Skeletal muscle cell (primary cell): ENCODE results near the gene ZNF780A.
"Not testable (repeated sequence)": the region's sequence is repeated elsewhere in the genome, so short reads cannot be mapped to it uniquely, and the experiment has no call there.

Source experiments
- DNase-seq: peaks from one replicate; pipeline ENCODE4 v3.0.0-alpha.2; 2010; ENCODE audit warnings: low read depth
- H3K4me3 ChIP-seq: 2 replicates; pipeline ENCODE4 v1.5.1; 2011; ENCODE audit warnings: low read depth, mild to moderate bottlenecking, control low read depth, low read length, moderate library complexity

ZNF780A gene

DNA sequence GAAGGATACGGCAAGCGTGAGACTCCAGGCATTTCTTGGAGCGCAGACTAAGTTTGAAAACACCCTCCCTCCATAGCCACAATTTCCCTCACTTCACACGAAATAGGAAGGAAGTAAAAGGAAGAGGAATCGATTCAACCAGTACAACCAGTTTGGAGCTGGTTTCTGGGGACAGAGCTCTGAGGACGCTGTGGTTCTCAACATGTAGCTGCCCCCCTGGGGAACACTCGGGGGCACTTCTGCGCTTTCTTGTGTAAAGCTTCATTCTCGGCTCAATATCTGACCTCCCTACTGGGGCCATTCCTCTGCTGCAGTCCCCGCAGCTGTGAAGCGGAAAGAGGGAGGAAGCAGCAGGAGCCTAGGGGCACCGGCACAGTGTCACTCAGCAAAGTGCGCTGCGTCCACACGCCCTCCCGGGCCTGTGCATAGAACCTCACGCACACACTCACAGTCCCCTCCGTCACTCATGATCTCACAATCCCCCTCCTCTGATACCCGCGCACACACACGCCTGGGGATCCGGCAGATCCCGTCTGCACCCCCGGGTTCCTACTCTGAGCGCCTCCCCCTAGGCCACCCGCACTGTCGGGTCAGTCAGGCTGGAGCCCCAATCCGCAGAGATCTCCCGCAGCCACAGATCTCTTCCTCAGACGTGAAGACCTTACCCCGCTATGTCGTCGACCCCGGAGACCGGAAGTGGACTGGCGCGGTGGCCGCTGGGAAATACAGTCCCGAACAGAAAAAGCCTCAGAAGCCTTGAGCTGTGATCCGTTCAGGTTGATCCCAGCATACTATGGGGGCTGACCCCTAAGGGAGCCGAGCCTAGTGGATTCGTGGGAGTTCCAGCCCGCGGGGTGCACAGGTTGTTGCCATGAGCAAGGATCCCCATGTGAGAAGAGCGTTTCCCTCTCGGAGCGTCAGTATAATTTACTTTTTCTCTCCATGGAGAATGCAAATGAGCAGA is at the start of gene ZNF780A:
Gene ZNF780A, minus strand, starts transcription at position 703 of the 964 bp plus-strand sequence. CDS start 6,190 bp downstream, outside the sequence.
- peak; percentile 11 for DNase-seq
- H3K4me3 ChIP-seq, result peak within 1 kb of the TSS; percentile 83

DNA sequence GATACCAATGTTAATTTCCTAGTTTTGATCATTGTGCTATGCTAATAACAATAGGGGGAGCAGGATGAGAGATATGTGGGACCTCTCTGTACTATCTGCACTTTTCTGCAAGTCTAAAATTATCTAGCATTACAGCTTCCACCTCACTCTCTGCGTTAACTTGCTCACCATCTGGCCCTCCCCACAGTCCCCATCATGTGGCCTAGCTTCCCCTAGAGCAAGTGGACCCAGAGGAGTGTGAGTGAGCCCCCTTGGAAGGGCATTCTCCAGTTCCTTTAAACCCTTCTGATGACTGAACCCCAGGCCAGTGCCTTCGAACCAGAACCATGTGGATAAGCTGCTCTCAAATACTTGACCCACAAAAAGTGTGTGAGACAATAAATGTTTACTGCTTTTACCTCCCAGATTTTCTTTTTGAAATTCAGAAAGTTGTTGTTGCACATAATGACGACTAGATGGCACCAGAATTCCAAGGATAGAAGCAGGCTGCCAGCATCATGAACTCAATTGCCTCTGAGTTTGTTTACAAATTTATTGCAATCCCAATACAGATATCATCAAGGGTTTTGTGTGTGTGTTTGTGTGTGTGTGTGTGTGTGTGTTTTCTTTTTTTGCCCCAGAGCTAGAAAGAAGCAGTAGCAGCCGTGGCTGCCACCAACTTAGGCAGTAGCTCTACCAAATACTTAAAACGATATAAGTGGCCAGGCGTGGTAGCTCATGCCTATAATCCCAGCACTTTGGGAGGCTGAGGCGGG is 49.0 kb upstream of the ZNF780A start:
- DNase-seq, result peak; percentile 7

DNA sequence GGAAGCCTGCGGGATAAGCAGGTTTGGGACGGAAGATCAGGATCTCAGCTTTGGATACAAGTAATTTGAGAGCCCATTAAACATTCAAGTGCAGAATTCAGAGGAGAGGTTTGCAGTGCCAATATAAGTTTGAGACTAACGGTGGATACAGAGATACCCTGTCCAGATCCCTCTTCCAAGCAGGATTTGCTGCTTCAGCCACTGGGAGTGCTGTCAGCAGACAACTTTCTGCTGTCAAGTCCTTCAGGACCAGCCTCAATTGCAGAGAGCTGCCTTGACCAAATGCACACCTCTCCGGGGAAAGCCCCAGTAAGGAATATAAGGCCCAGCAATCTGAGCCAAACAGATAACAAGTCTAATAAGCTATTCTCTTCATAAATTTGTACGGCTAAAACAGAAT is 46.1 kb upstream of the ZNF780A start:
- DNase-seq, result no peak
- no peak overlapping the region for H3K4me3 ChIP-seq

More for the DNA sequence above, 49.0 kb upstream of the ZNF780A start:
- no peak overlapping the region for H3K4me3 ChIP-seq

DNA sequence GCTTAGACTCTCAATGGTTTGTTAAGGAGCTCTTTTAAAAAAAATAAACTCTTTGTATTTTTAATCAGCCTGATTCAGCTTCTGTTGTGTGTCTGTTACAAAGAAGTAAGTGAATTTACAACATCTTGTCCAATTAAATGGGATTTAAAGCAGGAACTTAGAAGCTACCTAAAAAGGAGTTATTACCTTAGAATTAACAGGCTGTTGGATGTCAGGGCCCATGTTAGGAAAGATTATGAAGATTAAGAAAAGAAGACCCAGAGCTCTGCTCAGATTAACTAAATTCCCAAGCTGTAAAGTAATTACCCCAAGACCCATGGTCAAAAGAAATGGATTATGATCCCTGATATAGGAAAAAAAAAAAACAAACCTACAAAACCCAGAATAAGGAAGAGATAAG is 44.1 kb upstream of the ZNF780A start:
- no peak overlapping the region for H3K4me3 ChIP-seq
- no peak for DNase-seq

DNA sequence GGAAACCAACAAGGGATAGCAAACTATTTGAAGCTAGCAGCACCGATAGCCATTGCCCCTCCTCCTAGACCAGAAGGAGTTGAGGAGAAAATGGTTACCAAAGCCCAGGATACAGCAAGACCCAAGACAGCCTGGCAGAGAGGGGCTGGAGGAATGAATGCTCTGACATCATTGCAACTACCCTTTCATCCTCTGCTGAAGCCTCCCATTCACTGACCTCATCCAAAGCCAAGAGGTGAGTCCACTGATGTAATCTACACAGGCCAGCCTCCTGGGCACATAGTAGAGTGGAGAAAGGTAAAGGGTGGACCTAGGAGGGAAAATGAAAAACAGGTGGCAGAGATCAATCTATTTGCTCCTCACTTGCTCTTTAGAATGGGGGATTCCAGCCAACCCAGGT is 42.7 kb upstream of the ZNF780A start:
- DNase-seq, result no peak
- no peak overlapping the region for H3K4me3 ChIP-seq

DNA sequence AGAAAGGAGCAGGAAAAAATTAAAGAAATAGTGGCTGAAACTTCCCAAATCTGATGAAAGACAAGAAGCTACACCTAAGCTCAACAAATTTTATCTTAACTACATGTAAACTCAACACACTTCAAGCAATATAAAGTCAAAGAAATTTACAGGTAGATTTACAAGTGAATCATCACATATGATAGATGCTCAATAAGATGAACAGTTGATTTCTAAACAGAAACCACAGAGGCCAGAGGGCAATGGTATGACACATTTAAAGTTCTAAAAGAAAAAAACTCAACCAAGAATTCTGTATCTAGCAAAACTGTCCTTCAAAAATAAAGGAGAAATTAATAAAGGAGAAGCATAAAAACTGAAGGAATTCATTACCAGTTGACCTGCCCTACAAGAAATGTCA is 39.3 kb upstream of the ZNF780A start:
- H3K4me3 ChIP-seq, result no peak overlapping the region
- no peak for DNase-seq

DNA sequence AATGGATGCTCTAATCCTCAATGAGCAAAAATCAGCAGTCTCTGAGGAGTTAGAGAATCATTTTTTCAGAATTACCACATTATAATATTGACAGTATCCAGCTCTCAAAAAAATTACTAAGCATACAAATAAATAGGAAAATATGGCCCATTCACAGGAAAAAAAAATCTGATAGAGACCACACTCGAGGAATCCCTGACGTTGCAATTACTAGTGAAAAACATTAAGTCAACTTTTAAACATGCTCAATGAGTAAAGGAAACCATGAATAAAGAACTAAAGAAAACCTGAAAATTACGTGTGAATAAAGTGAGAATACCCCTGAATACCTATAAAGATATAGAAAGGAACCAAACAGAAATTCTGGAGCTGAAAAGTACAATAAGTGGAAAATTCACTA is 38.7 kb upstream of the ZNF780A start:
- no peak for DNase-seq
- H3K4me3 ChIP-seq, result no peak overlapping the region

DNA sequence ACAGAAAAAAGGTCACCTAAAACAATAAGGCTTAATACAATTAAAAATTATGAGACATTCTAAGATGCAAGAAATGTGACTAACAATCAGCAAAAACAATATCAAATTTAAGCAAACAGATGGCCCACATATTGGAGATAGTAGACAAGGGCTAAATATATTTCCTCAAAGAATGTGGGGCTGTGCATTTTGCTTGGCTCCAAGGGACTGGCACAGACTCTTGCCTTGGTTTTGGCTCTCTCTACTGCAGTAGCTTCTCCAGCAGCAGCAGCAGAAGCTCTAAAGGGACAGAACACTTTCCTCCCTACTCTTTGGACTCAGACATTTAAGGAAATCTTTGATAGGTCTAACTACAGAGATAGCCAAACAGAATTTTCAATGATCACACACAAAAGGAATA is 38.2 kb upstream of the ZNF780A start:
- DNase-seq, result no peak
- no peak overlapping the region for H3K4me3 ChIP-seq

DNA sequence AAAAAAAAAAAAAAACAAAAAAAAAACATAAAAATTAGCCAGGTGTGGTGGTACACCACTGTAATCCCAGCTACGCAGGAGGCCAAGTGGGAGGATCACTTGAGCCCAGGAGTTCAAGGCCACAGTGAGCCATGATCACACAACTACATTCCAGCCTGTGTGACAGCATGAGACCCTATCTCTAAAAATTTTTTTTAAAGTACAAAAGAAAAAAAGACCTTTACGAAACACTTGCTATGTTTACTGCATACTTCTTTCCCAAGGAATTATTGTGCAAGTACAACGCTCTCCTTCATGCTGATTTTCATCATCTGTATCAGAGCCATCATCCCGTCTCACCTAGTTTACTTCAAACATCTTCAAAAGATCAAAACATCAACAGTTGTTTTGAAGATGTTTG is 28.6 kb upstream of the ZNF780A start:
- no peak overlapping the region for H3K4me3 ChIP-seq
- no peak for DNase-seq

DNA sequence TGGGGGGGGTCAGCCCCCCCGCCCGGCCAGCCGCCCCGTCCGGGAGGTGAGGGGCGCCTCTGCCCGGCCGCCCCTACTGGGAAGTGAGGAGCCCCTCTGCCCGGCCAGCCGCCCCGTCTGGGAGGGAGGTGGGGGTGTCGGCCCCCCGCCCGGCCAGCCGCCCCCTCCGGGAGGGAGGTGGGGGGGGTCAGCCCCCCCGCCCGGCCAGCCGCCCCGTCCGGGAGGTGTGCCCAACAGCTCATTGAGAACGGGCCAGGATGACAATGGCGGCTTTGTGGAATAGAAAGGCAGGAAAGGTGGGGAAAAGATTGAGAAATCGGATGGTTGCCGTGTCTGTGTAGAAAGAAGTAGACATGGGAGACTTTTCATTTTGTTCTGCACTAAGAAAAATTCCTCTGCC is 27.9 kb upstream of the ZNF780A start:
- H3K4me3 ChIP-seq, DNase-seq: not testable (repeated sequence)

DNA sequence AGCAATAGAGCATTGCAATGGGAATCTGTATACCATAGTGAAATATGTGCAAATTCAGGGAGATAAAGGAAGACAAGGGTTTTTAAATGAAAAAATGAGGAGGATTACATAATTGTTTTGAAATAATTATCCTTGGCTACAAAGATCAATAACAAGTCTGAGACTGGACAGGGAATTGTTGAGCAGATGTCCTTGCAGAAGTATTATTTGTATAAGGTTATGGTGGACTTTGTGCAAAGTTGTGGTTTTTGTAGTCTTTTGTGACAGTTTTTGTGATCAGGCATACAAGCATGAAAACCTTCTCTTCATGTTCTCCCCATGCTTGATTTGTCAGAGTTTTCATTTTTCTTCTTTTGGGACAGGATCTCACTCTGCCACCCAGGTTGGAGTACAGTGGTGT is 25.3 kb upstream of the ZNF780A start:
- no peak for DNase-seq
- H3K4me3 ChIP-seq, result no peak overlapping the region

DNA sequence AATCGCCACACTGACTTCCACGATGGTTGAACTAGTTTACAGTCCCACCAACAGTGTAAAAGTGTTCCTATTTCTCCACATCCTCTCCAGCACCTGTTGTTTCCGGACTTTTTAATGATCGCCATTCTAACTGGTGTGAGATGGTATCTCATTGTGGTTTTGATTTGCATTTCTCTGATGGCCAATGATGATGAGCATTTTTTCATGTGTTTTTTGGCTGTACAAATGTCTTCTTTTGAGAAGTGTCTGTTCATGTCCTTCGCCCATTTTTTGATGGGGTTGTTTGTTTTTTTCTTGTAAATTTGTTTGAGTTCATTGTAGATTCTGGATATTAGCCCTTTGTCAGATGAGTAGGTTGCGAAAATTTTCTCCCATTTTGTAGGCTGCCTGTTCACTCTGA is 23.4 kb upstream of the ZNF780A start:
- DNase-seq, H3K4me3 ChIP-seq: not testable (repeated sequence)

DNA sequence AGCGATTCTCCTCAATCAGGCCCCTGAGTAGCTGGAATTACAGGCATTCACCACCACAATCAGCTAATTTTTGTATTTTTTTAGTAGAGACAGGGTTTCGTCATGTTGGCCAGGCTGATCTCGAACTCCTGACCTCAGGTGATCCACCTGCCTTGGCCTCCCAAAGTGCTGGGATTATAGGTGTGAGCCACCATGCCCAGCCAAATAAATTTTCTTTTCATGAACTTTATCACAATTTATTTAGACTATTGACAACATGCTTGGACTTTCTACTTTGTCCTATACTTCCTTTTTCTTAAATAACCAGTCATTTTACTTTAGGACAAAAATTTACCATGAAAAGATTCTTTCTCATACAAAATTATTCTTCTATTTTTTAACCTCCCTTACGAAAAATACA is 21.5 kb upstream of the ZNF780A start:
- DNase-seq, H3K4me3 ChIP-seq: not testable (repeated sequence)

DNA sequence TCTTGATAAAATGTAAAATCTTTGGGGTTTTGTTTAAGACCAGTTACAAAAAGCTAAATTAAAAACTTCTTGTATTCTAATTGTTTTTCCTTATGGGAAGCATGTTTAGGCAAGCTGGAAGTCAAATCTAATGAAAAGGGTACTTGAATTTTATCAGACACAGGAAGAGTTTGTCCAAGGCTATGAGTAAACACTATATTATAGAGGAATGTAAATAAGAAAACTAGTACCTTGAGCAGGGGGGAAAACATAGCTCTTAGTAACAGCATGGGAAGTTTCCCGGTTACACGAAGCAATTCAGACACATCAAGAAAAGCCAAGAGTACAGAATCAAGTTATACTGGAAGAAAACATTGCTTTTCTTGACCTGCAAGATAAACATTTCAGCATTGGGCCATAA is 19.8 kb upstream of the ZNF780A start:
- no peak overlapping the region for H3K4me3 ChIP-seq
- DNase-seq, result no peak

DNA sequence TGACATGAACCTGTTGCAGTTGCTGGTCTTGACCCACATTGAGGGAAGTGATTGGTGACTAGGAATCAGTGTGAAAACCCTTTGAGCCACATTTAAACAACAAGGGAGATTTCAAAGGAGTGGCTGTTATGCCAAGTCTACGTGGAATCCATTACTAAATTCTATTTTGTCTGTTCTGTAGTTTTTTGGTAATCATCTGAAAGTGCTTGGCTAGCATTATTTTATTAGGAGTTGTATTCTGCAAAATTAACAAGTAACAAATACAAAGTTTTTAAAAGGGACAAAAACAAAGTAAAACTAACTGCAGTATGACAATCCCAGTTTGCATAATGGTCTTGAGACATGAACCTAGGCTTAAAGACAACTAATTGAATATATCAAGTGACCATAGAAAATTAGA is 14.0 kb upstream of the ZNF780A start:
- no peak for DNase-seq
- no peak overlapping the region for H3K4me3 ChIP-seq

DNA sequence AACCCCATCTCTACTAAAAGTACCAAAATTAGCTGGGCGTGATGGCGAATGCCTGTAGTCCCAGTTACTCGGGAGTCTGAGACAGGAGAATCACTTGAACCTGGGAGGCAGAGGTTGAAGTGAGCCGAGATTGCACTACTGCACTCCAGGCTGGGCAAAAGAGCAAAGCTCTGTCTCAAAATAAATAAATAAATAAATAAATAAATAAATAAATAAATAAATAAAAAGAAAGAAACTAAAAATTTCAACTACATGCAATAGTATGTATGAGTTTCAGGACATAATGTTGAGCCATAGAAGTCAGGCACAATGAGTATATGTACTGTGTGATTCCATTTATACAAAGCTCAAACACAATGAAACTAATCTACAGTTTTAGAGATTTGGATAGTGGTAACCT is 12.9 kb upstream of the ZNF780A start:
- DNase-seq, result no peak
- H3K4me3 ChIP-seq, result no peak overlapping the region

DNA sequence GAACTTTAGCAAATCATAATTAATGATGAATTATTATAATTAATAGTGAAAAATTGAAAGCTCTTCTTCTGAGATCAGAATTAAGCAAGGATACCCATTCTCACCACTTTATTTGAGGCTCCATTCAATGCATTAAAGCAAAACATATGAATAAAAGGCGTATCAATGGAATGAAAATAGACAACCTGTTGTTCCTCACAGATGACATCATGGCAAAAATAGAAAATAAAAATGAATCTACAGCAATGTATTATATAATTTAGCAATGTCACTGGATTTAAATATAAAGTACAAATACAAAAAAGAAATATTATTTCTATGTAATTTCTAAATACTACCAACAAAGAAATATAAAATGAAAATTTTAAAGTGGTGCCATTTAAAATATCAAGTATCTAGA is 11.1 kb upstream of the ZNF780A start:
- no peak for DNase-seq
- no peak overlapping the region for H3K4me3 ChIP-seq

DNA sequence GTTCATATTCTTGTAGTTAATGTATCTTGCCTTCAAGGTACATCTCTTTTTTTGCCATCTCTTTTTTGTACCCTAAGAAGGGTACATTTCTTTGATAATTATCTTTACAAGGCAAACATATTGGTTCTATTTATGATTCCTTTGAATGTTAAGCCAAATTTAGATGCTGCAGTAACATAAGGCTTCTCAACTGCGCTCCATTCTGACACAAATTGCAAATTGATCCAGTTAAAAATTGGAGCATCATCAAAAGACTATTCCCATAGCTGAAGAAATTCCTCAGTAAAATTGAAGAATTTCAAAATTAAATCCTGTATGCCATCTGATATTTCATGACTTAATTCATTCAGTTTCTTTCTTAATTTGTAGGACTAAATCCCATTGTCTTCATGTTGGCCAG is 2.7 kb upstream of the ZNF780A start:
- DNase-seq, result no peak

DNA sequence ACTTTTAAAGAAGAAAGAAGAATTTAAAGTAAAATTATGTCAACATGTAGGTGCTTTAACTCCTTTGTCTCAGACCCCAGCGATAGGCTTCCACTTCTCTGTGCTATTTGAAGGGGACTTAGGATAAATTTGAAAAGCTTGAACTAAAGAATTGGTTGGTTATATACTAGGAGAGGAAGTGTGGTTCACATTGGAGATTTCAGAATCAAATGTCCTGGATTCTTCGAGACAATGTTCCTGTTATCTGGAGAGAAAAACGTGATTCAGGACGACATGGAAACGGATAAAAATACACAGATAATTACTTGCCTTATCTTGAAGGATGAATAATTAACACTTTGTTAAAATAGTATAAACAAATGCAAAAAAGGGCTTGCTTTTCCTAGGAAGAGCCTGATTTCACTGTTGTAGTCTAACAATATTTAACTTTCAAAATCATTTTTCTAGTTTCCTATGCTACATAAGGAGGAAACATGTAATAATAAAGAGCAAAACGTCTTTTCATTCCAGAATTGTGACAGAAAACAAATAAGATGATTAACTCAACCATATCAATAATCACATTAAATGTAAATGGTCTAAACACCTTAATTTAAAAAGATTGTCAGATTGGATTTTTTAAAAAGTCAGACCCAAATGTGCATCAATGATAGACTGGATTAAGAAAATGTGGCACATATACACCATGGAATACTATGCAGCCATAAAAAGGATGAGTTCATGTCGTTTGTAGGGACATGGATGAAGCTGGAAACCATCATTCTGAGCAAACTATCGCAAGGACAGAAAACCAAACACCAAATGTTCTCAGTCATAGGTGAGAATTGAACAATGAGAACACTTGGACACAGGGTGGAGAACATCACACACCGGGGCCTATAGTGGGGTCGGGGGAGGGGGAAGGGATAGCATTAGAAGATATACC is 724 bp upstream of the ZNF780A start:
- no peak for DNase-seq
- H3K4me3 ChIP-seq, result peak overlapping the region; percentile 83

More for the DNA sequence above, 2.7 kb upstream of the ZNF780A start:
- H3K4me3 ChIP-seq, result no peak overlapping the region
